HG03342 (cell line): Measurements from ENCODE around the gene UNC93B1.

ENCODE experiments used
- ATAC-seq: cut with Tn5 transposase; IDR thresholded peaks from one replicate; pipeline ENCODE4 v1.9.1; 2021; ENCODE audit warnings: mild to moderate bottlenecking, moderate library complexity; ENCODE audit not compliant: unreplicated experiment

The UNC93B1 gene

DNA sequence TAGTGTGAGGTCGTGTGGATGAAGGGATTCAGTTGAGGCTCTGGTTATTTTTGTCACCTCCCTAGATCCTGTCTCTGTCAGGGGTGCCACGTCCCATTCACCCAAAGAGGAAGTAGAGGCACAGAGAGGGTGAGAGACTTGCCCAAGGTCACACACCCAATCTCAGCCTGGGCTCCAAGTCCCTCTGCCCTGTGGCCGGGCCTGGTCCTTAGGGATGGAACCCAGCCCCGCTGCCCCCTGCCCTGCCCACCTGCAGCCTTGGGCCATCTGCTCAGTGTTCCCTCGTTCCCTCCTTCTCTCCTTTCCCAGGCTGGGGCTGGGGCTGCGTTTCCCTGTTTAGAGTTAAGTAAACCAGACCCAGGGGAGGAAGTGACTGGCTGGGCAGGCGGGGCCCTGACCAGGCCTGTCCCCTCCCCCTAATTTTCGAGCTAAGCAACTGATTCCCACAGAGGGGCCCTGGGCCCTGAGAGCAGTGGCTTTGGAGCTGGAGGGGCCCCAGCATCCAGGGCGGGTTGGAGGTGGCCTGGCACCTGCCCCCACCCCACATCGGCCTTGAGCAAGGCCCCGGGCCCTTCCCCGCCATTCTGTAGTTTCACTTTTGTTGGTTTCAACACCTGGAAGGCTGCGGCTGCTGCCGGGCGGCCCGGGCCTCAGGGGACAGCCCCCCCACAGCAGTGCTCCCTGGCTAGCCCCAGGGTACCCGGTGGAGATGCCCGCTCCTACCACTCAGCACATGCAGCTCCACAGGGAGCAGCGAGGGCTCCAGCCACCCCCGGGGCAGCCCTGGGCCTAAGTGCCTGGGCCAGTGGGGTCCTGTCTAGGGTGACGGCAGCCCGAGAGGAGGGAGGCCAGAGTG lies 36.4 kb upstream of the UNC93B1 start:
- peak; percentile 49 for ATAC-seq

GRCh38 chr11:68039526-68040086 lies 35.7 kb upstream of the UNC93B1 start:
- no peak for ATAC-seq

- ATAC-seq, result peak; percentile 45
These were observed 35.0 kb upstream of the UNC93B1 start, which contains the start of gene TCIRG1 for GRCh38 chr11:68038718-68039525. Gene TCIRG1 (plus strand): TSS chr11:68039025. CDS start chr11:68041272, 2,247 bp downstream.

DNA sequence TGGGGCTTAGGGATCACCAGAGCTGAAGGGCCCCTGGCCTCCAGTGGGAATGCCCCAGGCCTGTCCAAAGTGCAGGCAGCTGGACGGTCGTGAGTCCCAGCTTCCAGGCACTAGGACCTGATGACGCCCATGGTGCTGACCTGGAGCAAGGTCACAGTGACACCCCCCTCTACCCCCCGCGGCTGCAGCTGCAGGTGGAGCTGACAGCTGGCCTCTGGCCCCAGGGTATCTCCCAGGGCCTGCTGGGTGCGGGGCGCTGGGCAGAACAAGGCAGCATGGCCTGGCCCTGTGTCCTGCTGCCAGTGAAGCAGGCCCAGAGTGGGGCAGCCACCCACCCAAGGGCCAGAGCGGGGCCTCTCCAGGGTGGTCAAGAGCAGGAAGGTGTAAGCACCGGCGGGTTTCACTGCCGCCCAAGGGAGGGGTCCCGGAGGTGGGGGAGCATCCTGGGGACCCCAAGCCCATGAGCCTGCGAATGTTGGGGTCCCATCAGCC lies 34.4 kb upstream of the UNC93B1 start:
- no peak for ATAC-seq

GRCh38 chr11:68037411-68038225 lies 33.7 kb upstream of the UNC93B1 start:
- no peak for ATAC-seq

GRCh38 chr11:68036717-68037239 lies 32.9 kb upstream of the UNC93B1 start:
- ATAC-seq, result no peak

DNA sequence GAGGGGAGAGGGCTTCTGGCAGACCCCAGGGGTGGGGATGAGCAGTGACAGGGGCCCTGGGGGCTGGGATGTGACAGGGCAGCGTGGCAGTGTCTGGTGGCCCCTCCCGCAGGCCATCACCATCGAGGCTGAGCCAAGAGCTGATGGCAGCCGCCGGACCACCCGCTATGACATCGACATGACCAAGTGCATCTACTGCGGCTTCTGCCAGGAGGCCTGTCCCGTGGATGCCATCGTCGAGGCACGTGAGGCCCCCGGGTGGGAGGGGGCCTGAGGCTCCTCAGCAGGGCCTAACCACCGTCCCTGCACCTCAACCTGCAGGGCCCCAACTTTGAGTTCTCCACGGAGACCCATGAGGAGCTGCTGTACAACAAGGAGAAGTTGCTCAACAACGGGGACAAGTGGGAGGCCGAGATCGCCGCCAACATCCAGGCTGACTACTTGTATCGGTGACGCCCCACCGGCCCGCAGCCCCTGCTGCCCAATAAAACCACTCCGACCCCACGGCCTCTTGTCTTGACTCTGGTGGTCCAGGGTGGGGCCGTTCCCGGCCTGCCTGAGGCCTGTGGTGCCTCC lies 32.3 kb upstream of the UNC93B1 start:
- ATAC-seq, result no peak

DNA sequence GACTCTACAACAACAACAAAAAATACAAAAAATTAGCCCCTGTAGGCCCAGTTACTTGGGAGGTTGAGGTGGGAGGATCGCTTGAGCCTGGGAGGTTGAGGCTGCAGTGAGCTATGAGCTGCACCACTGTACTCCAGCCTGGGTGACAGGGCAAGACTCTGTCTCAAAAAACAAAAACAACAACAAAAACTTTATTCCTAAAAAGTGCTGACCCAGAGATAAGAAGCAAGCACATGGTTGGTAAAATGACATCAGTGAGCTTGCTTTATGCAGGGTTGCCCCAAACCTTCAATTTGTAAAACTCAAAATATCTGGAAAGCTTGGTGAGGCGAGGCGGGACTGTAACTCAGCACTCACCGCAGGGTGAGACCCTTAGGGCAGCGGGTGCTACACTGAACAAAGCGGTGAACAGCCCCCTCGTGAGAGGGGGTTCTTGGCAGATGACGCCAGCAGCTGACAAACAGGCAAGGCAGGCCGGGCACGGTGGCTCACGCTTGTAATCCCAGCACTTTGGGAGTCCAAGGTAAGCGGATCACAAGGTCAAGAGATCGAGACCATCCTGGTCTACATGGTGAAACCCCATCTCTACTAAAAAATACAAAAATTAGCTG lies 31.5 kb upstream of the UNC93B1 start:
- ATAC-seq, result no peak

- ATAC-seq, result no peak
These were observed 29.8 kb upstream of the UNC93B1 start for GRCh38 chr11:68033708-68034045.

GRCh38 chr11:68032997-68033707 lies 29.3 kb upstream of the UNC93B1 start:
- no peak for ATAC-seq

GRCh38 chr11:68032003-68032402 lies 28.1 kb upstream of the UNC93B1 start:
- no peak for ATAC-seq

- no peak for ATAC-seq
These were observed 27.2 kb upstream of the UNC93B1 start for GRCh38 chr11:68031144-68031464.

DNA sequence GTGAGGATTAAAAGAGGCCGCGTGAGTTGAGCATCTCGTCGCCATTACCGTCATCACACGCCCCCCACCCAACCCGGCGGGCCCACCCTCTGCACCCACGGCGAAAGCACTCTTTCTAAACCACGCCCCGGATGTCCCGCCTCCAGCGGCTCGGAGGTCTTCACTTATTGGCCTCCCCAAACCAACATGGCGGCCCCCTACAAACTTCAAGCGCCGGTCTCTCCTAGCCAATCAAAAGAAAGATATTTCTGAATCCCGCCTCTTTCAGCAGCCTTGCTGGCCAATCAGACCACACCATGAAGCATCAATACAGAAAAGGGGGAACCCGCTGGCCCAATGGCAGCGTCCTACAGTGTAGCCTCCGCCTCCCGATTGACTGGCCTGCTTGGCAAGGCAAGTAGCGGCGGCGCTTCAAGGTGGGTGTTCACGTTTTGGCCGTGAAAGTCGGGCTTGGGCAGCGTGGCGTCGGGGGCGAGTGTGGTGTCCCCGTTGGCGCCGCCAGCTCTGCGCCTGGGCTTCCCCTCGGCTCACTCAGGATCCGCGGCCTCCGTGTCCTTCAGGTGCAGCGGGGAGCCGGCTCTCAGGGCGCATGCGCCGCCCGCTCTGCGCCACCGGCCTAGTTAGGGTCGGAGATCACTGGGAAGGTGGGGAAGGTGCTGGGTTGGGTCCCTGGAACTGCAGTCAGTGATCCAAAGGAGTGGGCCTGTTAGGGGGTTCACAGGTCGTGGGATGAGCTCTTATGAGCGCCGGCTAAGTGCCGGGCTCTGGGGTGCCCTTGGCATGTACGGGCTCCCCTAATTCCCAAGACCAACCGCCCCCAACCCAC lies 26.6 kb upstream of the UNC93B1 start, which contains the start of gene NDUFS8:
Gene NDUFS8 (plus strand): TSS at position 364 of the 826 bp plus-strand sequence. CDS start 1,471 bp downstream, outside the sequence.
- peak; percentile 88 for ATAC-seq

DNA sequence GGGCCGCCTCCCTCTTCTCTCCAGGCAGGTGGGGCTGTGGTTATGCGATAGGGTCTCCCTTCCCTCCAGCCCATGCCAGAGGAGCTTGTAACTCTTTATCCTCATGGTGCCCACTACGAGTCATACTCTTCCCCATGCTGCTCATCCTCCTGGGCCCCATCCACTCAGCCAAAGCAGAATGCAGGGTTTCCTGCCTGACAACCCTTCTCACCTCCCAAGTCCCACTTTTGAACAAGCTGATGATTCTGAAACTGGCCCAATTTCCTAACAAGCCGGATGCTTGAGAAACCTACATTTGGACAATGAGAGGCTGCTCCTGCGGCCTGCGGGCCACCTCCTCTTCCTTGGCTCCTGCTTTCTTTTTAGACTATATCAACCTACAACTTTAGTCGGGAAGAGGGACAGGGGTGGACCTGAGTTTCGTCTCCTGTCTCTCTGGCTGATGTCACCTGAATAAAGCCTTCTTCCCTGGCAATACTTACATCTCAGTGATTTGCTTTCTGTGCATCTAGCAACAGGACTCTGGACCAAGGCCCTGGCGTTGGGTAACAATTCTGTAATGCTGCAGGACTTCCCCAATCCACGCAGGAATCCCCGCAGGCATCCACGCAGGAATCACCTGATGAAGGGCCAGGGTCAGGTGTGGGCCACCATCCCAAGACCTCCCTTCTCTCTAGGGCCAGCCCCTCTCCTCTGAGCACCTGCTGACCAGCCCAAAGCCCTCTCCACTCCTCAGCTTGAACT lies 25.1 kb upstream of the UNC93B1 start:
- no peak for ATAC-seq

GRCh38 chr11:68027667-68028066 lies 23.8 kb upstream of the UNC93B1 start:
- ATAC-seq, result no peak

- ATAC-seq, result no peak
These were observed 22.7 kb upstream of the UNC93B1 start for GRCh38 chr11:68026391-68027105.

GRCh38 chr11:68025047-68025446 lies 21.1 kb upstream of the UNC93B1 start:
- ATAC-seq, result no peak
